ENCODE results near the gene STAT6. TPM values are rescaled to one million over a fixed set of nuclear protein-coding genes. Genes with fewer than 3 reads are reported as not detected.

STAT6 gene
- total RNA-seq, 1 donor from 2014 or later: 4.7 TPM

GRCh38 chr12:57146092-57146491, 34.9 kb upstream of the STAT6 start:
- no peak for DNase-seq

GRCh38 chr12:57145460-57146059, 34.4 kb upstream of the STAT6 start:
- no peak for DNase-seq

DNA sequence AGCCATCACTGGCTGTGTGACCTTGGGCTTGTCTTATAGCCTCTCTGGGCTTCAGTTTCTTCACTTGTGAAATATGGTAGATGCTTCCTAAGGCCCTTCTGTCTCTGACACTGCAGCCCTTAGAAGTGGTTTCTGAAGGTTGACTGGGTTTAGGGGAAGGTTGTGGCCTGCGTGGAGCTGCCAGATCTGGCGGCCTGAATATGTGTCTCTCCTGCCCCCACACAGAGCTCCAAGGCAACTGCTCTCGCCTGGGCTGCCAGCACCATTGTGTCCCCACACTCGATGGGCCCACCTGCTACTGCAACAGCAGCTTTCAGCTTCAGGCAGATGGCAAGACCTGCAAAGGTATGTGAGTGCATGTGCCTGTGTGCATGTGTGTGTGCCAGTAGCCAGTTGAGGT, 32.3 kb upstream of the STAT6 start:
- DNase-seq: no peak

- no peak for DNase-seq
These were observed 31.6 kb upstream of the STAT6 start for GRCh38 chr12:57142727-57143126.

- no peak for DNase-seq
These were observed 31.0 kb upstream of the STAT6 start for GRCh38 chr12:57142121-57142520.

- no peak for DNase-seq
These were observed 30.1 kb upstream of the STAT6 start for GRCh38 chr12:57141249-57141648.

- no peak for DNase-seq
These were observed 28.9 kb upstream of the STAT6 start for GRCh38 chr12:57139796-57140649.

DNA sequence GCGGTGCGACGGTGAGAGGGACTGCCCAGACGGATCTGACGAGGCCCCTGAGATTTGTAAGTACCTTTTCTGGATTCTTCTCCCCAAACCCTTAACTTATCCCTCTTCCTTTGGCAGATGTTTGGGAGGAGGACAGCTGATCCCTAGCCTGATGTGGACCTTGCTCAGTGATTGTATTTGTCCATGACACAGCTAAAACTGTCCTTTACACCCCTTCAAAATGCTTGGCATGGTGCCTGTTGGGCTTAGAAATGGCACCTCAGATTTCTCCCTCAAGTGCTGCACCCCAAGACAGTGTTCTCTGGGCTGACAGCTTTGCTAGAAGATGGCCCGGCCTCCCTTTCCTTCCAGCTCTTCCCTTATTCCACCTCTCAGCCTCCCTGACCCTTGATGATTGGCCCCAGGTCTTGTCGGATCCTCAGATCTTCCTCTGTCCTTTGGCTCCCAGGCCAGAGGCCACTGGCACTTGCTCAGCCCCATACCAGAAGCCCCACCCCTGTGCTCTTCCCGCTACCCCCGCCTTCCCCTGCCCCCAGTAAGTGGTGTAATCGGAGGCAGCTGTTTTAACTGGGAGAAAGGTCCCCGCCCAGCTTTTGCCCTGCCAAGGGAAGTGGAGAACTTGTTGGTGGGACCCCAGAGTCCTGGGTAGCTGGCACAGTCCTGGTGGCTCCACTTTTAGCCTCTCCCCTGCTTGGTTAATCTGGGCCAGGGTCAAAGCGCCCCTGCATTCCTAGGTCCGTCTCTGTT, 27.5 kb upstream of the STAT6 start:
- no peak for DNase-seq

- DNase-seq: peak; percentile 60
These were observed 24.6 kb upstream of the STAT6 start for GRCh38 chr12:57135527-57136326.

GRCh38 chr12:57134949-57135348, 23.8 kb upstream of the STAT6 start:
- DNase-seq: no peak

GRCh38 chr12:57133916-57134315, 22.8 kb upstream of the STAT6 start:
- no peak for DNase-seq

- DNase-seq: no peak
These were observed 21.9 kb upstream of the STAT6 start for GRCh38 chr12:57133013-57133569.

DNA sequence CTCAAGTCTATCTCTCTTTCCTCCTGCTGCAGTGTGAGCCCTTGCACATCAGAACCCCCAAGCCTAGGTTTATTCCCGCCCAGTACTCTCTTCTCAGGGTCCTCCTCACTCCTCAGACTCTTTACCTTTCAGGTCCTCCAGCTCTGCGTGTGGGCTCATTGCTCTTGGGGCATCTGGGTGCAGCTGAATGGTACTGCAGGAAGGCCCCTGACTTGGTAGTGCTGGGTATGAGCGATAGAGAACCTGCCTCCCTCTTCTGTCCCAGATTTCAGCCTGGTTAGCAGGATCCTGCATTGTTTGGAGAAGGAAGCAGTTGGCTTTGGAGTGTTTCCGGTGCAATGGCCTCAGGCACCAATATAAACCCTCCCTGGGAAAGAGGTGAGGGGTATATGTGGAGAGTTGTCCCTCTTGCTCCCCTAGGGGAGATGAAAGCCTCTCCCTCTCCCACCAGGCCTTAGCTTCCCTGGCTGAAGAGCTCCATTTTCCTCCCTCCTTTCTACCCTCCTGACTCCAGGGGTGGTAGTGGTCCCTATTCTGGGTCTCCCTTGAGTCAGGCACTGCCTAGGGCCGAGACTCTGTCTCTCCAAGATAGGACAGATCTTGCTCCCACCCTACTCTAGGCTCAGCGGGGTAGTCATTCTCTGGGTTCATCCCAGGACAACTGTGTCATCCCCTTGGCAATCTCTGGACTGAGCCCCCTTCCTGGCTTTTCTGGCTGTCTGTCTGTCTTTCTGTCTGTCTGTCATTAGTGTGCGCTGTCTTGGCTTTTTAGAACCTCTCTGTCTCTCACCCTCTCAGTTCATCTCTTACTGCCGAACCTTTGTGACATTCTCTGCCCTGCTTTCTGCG, 21.0 kb upstream of the STAT6 start:
- no peak for DNase-seq

DNA sequence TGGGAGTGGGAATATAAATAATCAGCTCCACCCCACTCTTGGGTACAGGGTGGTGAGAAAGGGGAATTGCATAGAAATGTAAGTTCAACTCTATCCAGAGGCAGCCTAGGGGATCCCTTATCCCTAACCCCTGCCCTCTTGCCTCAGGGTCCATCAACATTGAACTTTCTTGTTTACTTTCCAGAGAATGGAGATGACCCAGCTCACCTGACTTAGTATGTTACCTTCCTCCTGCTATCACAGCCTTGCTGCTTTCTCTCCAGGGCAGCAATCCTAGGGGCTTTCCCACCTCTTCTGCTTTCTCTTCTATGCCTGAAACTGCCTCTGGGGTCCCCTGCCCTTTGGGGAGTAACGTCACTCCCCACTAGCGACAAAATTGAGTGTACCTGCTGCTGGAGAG, 19.8 kb upstream of the STAT6 start:
- DNase-seq: no peak

- DNase-seq: no peak
These were observed 18.7 kb upstream of the STAT6 start for GRCh38 chr12:57129889-57130288.

DNA sequence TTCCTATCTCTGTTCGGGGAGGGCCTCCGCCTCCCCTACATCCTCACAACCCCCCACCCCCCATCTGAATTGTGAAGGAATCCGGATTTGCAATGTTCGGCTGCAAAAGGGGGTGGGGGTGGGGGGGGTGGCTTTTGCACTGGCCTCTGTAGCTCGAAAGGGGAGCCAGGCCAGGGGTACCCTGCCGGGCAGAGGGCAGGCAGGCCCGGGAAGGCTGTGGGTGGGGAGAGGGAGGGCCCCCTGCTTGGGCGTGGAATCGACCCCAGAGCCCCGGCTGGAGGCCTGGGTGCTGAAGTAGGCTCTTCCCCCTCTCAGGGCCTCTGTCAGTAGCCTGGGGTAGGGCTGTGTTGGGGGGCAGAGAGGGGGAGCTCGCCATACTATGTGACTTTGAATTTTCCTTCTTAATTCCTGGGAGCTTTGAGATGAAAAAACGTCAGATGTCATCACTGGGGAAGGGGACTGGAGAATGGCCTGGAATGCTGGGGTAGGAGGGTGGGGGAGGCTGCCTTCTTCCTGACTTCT, 18.2 kb upstream of the STAT6 start:
- DNase-seq: no peak

GRCh38 chr12:57128519-57129247, 17.5 kb upstream of the STAT6 start:
- DNase-seq: no peak

DNA sequence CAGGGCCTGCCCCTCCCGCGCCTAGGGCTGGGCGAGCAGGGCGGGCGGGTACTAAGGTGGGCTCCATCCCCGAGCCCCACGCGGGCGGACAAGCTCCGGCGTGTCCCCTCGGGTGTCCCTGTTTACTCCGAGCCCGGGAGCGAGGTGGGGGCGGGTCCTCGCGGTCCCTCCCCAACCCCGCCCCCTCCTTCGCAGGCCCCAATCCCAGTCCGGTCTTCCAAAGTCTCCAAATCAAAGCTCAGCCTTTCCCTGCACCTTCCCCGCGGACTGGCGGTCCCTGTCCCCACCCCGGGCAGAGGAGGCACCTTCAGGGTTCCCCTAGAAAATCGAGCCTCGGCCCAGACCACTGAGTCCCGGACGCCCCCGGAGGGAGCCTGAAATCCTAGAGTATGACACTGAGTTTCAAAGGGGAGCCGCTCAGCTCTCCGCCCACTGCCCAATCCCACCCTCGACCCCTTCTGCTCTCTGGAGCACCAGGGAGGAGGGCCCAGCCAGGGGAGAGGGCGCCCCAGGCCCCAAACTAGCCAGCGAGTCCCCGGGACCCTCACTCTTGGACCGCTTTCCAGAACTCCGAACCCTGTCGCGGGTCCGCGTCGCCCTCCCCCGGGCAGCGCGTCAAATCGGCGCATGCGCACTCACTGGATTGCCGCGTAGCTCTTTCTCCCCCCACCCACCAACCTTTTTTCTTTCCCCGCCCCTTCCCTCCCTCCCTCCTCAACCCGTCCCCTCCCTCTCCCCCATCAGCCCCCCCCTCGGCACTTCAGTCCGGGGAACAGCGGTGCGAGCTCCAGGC, 16.8 kb upstream of the STAT6 start, which contains the start of gene LRP1:
Gene LRP1, plus strand, starts transcription at position 758 of the 793 bp plus-strand sequence. CDS start 482 bp downstream, outside the sequence.
- peak; percentile 73 for DNase-seq

- DNase-seq: peak; percentile 28
These were observed 16.1 kb upstream of the STAT6 start for GRCh38 chr12:57127101-57127725.
